HG02973 (cell line): Measurements from ENCODE around the gene RAX2.

Source experiments
- ATAC-seq: cut with Tn5 transposase; IDR thresholded peaks from one replicate; pipeline ENCODE4 v1.9.1; 2021; ENCODE audit warnings: moderate library complexity; ENCODE audit not compliant: unreplicated experiment

RAX2 gene

DNA sequence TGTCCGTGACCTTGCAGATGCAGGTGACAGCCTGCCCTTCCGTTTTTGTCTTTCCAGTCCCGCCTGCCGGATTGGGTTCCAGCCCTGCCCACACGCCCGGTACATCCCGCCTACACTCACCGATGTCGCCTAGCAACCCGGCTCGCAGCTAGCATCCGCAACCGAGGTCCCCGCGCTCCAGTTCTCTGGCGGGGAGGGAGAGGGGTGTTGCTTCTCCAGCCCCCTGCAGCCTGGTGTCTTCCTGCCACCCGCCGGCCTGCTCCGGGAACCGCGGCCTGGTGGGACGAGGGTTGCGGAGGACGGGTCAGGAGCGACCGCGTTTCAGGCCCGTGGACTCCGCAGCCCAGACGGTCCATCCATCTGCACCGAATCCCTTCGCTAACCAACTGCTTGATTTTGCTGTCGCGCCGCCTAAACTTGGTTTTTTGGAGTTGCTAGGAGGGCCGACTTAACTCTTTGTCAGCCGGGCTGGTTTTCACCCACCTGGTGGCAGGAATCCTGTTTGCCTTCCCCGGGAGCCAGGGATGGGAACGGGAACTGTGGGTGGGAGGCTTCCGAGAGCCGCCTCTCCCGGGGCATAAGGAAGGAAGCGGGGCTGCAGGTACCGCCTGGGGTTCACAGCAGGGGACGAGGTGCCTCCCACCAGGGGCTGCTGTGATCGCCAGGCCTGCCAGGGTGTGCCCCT is 29.5 kb upstream of the RAX2 start:
- ATAC-seq: no peak

DNA sequence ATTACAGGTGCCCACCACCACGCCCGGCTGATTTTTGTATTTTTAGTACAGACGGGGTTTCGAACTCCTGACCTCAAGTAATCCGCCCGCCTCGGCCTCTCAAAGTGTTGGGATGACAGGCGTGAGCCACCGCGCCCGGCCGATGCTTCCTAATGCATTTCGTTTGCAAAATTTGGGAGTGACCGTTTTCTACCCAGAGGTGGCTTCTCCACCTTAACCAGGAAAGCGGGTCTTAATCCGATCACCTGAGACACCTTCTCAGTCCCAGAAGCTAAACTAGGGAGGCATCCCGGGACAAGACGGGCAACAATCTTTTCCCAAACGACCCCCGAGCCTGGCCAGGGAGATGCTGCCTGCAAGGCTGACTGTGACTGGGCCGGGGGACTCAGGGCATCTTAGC is 29.0 kb upstream of the RAX2 start:
- no peak for ATAC-seq

- ATAC-seq: no peak
These were observed 26.1 kb upstream of the RAX2 start for GRCh38 chr19:3798137-3798536.

GRCh38 chr19:3796358-3796757 is 24.3 kb upstream of the RAX2 start:
- no peak for ATAC-seq

GRCh38 chr19:3793799-3794198 is 21.8 kb upstream of the RAX2 start:
- no peak for ATAC-seq

DNA sequence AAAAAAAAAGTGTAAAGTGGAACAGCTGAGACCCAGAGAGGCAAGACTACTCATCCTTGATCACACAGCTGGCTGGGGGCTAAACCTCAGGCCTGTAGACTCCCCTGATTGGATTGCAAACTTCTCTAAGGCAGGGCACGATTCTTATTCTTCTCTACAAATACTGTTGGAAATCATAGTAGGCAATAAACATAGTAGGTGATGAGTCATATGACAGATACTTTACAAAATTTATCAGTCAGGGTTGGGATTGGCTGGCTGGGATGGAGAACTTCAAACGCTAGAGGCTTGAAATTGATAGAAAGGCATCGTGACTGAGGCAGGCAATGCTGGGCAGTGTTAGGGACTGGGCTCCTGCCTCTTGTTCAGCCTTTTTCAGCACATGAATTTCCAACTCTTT is 20.1 kb upstream of the RAX2 start:
- ATAC-seq: no peak

DNA sequence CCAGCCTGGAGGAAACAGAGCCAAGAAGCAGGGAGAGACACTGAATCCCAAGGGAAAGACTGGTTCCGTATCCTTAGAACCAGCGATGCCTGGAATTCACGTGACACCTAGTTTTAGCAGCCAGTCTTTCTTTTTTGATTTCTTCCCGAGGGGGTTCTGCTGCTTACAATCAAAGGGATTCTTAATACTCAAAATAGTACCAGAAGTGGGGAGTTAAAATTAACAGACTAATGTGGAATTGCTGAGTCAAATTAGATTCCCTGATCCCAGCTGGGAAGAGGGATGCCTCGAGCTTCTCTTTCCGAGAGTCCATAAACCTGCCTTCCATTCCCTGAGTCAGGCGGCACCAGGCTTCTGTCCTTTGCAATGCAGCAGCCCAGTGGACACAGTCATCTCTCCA is 18.9 kb upstream of the RAX2 start:
- ATAC-seq: no peak

- no peak for ATAC-seq
These were observed 18.2 kb upstream of the RAX2 start for GRCh38 chr19:3790209-3790734.

DNA sequence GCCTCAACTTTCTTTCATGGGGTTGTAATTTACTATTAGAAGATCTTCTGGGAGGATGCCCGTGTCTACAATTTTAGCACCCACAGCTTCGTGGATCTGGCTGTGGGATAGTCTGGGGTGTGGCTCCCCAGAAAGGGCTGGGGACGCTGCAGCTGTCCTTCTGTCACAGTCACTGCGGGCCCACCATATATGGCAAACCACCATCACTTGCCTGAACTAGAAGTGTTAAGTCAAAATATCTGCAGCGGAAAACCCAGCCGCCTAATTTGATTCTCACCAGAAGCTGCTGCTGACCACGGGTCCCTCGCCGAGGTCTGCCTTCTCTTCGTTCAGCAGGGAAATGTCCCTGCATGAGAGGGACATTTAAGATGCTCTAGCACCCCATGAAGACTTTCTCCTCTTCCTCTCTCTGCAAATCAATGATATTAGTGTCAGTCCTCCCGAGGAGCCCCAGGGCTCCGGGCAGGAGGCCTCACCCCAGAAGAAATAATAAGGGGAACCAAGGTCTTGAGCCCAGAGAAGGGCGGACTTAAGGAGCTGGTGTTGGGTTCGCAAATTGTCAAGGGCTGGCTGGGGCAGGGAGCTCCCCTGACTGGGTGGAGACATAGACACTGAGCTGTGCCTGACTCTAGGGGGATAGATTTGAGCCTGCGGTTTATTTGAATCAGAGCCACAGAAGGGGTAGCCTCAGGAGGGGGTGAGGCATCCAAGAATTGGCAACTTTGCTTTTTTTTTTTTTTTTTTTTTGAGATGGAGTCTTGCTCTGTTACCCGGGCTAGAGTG is 17.2 kb upstream of the RAX2 start:
- no peak for ATAC-seq

GRCh38 chr19:3785938-3786824 is 14.2 kb upstream of the RAX2 start, which contains the start of gene MATK:
Gene MATK (minus strand): TSS chr19:3786381. CDS start chr19:3785135, 1,246 bp downstream.
- ATAC-seq: no peak

DNA sequence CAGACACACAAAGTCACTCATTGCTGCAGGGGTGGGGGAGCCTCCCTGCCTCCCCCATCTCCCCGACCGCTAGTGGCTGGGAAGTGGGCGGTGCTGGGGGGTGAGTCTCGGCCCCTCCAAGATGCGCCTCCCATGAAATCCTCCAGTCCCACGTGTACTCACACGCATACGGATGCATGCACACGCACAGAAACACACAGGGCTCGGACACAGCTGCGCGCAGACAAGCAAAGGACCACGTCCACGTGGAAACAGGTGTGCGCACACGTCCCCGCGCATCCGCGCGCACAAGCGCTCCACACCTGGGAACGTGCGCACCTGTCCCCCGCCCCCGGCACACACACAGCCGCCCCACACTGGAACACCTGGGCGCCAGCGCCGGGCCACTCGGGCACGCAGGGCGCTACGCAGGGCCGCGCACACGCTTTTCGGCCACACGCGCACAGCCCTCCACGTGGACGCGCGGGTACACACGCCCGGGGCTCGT is 13.5 kb upstream of the RAX2 start:
- no peak for ATAC-seq

- no peak for ATAC-seq
These were observed 12.8 kb upstream of the RAX2 start for GRCh38 chr19:3784607-3785450.

GRCh38 chr19:3783660-3784584 is 11.9 kb upstream of the RAX2 start:
- no peak for ATAC-seq

GRCh38 chr19:3782903-3783302 is 10.9 kb upstream of the RAX2 start:
- no peak for ATAC-seq

GRCh38 chr19:3782330-3782729 is 10.3 kb upstream of the RAX2 start:
- no peak for ATAC-seq

DNA sequence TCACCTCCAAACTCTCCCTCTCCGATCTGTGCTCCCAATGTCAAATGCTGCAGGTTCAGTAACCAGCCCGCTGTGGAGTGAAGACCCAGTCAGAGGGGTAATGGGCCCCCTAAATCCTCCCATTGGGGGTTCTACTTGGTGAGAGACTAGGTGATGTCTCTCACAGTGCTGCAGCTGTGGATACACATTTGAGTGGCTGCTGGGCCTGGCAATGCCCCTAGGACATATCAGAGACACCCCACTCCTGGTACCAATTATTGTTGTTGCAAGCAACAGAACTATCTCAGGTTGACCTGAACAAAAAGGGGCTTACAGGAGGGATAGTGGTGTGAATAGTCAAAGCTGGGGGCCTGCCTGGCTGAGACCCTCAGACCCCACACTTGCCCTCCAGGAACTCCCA is 9.6 kb upstream of the RAX2 start:
- no peak for ATAC-seq

- ATAC-seq: no peak
These were observed 8.8 kb upstream of the RAX2 start for GRCh38 chr19:3780786-3781304.

- no peak for ATAC-seq
These were observed 7.1 kb upstream of the RAX2 start for GRCh38 chr19:3778899-3779723.
